C4-2B (cell line): ENCODE data around the gene XAB2.

Source experiments
- CTCF ChIP-seq: fragments of 450-650 bp; conservative IDR thresholded peaks from 2 replicates; pipeline ENCODE4 v1.5.1; 2017; ENCODE audit warnings: mild to moderate bottlenecking
- ZFX ChIP-seq: fragments of 450-650 bp; IDR thresholded peaks from 2 replicates; pipeline ENCODE4 v1.6.1; 2017

- TF ChIP-seq CTCF: no peak
- no peak for TF ChIP-seq ZFX
Observed at GRCh38 chr19:7642295-7643030, 13.1 kb upstream of the XAB2 start.
